GM23248 (cell line): ENCODE results near the gene PRR5L. TPM values are rescaled to one million over a fixed set of nuclear protein-coding genes. Genes with fewer than 3 reads are reported as not detected.

ENCODE experiments used
- DNase-seq: peaks from one replicate; pipeline ENCODE4 v3.0.0-alpha.2; 2015
- H2AFZ ChIP-seq: fragments of 200-600 bp; sonication (generic); 2 replicates; pipeline ENCODE4 v1.6.1; 2016; ENCODE audit warnings: antibody characterized with exemption
- H3F3A ChIP-seq: fragments of 200-600 bp; sonication (generic); 2 replicates; pipeline ENCODE4 v1.6.1; 2016; ENCODE audit warnings: mild to moderate bottlenecking, antibody characterized with exemption, mixed run types; ENCODE audit not compliant: insufficient read depth
- H3K27ac ChIP-seq: fragments of 200-600 bp; sonication (generic); 2 replicates; pipeline ENCODE4 v1.5.1; 2016; ENCODE audit warnings: mild to moderate bottlenecking
- H3K27me3 ChIP-seq: fragments of 200-600 bp; sonication (generic); replicated peaks from 2 replicates; pipeline ENCODE4 v1.6.1; 2016; ENCODE audit warnings: mild to moderate bottlenecking; ENCODE audit not compliant: insufficient read depth
- H3K36me3 ChIP-seq: fragments of 200-600 bp; sonication (generic); 2 replicates; pipeline ENCODE4 v1.6.1; 2016; ENCODE audit warnings: low read depth, mild to moderate bottlenecking
- H3K4me1 ChIP-seq: fragments of 200-600 bp; sonication (generic); 2 replicates; pipeline ENCODE4 v1.6.1; 2016; ENCODE audit warnings: mild to moderate bottlenecking; ENCODE audit not compliant: insufficient read depth
- H3K4me2 ChIP-seq: fragments of 200-600 bp; sonication (generic); one replicate; pipeline ENCODE4 v1.6.1; 2016; ENCODE audit warnings: mild to moderate bottlenecking; ENCODE audit not compliant: unreplicated experiment
- H3K4me3 ChIP-seq: fragments of 200-600 bp; sonication (generic); 2 replicates; pipeline ENCODE4 v1.5.1; 2016; ENCODE audit warnings: mild to moderate bottlenecking
- H3K79me2 ChIP-seq: fragments of 200-600 bp; sonication (generic); 2 replicates; pipeline ENCODE4 v1.6.1; 2016; ENCODE audit warnings: mild to moderate bottlenecking; ENCODE audit not compliant: insufficient read depth
- H3K9ac ChIP-seq: fragments of 200-600 bp; sonication (generic); 2 replicates; pipeline ENCODE4 v1.6.1; 2016; ENCODE audit warnings: mild to moderate bottlenecking
- H3K9me2 ChIP-seq: fragments of 200-600 bp; sonication (generic); 2 replicates; pipeline ENCODE4 v1.6.1; 2016; ENCODE audit warnings: mixed run types, mild to moderate bottlenecking, moderate library complexity; ENCODE audit not compliant: insufficient read depth
- H3K9me3 ChIP-seq: fragments of 200-600 bp; sonication (generic); one replicate; pipeline ENCODE4 v1.6.1; 2017; ENCODE audit warnings: low read depth
- H4K20me1 ChIP-seq: fragments of 200-600 bp; sonication (generic); 2 replicates; pipeline ENCODE4 v1.6.0; 2016; ENCODE audit not compliant: insufficient read depth
- EZH2 ChIP-seq: fragments of 200-600 bp; sonication (generic); IDR thresholded peaks from 2 replicates; pipeline ENCODE4 v1.6.1; 2018; ENCODE audit warnings: antibody characterized with exemption, mild to moderate bottlenecking; ENCODE audit not compliant: insufficient read depth, poor library complexity, severe bottlenecking
- EZH2phosphoT487 ChIP-seq: fragments of 200-600 bp; sonication (generic); IDR thresholded peaks from 2 replicates; pipeline ENCODE4 v1.6.1; 2018; ENCODE audit warnings: antibody characterized with exemption, moderate library complexity, mild to moderate bottlenecking, low read depth; ENCODE audit not compliant: insufficient read depth
- WGBS, 2 experiments: methylation state at CpG; one replicate each; pipeline ENCODE4 v1.1.6; 2015 to 2017; ENCODE audit warnings: low lambda C conversion rate in 2 of 2, low coverage in 1 of 2; ENCODE audit errors: missing lambda C conversion rate in 2 of 2; 5-methylcytosine and 5-hydroxymethylcytosine counted together
- in situ Hi-C: fragments of 300-500 bp; cut with MboI; formaldehyde crosslinking; loops from 2 replicates; pipeline ENCODE4 v1.15.0; 2020
- polyA plus RNA-seq: library from polyadenylated mRNA; unstranded; fragments of >200 nt; fragmentation: Nextera tagmentation; extraction: Ambion mirVana; gene quantifications from 2 replicates; pipeline ENCODE4 v1.2.1, GENCODE V29; 2016
- total RNA-seq: library from RNA; depleted of rRNA; stranded (reverse); fragments of >200 nt; shearing (Covaris generic); gene quantifications from 2 replicates; pipeline ENCODE4 v1.2.3, GENCODE V29; 2014

PRR5L gene
- total and polyA plus RNA-seq, 2 experiments from 2014 or later = 9.0 to 29.8 TPM

DNA sequence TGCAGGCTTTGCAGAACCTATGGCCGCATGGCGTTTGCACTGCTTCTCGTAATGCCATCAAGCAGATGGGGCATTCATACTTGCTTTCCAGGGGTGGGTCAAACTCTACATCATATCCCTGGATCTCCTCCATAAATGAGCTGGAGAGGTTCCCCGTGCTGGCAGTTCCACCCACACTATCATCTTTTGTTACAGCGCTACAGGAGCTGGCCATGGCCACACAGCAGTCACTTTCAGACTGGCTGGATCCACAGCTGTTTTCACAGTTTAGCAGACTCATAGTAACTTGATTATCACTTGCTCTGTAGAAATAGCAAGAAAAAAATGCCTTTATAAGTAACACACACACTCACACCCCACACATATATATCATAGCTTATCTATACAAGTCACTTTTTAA, 205.1 kb downstream of the PRR5L start:
- no peak for TF ChIP-seq EZH2
- TF ChIP-seq EZH2phosphoT487 = no peak
- Histone ChIP-seq H3K9me2 (no peaks in the 10 kb centered on the region), H3K36me3 (peaks cover 27% of the 10 kb centered on the region), H3K27ac (peak overlapping the region; percentile 32), H3K4me2 (no peak overlapping the region), H3K79me2 (peaks cover 80% of the 10 kb centered on the region), H3F3A (peaks cover 33% of the 10 kb centered on the region), H3K4me3 (no peak overlapping the region), H4K20me1 (peaks cover 2% of the 10 kb centered on the region; the same call in 1 of the 2 replicates), H3K4me1 (peaks cover 21% of the 10 kb centered on the region), H3K27me3 (no peaks in the 10 kb centered on the region), H3K9ac (no peak overlapping the region), H3K9me3 (no peaks in the 10 kb centered on the region), H2AFZ (no peak overlapping the region)
- 89 to 92% methylated on average over 5 of the region's 5 CpGs for WGBS, 2 experiments
- in situ Hi-C loops = no loop called here
- no peak for DNase-seq

GRCh38 chr11:36507824-36508489, 211.9 kb downstream of the PRR5L start:
- no peaks in the 10 kb centered on the region for H3K27me3 ChIP-seq
- no peak overlapping the region for H2AFZ ChIP-seq
- DNase-seq = peak; percentile 20
- no peaks in the 10 kb centered on the region for H3K9me2 ChIP-seq
- no peaks in the 10 kb centered on the region for H3K9me3 ChIP-seq
- WGBS, 2 experiments = 47 to 50% methylated on average over 7 of the region's 7 CpGs
- H3K9ac ChIP-seq = peak overlapping the region; percentile 86
- peaks cover 23% of the 10 kb centered on the region for H3F3A ChIP-seq
- in situ Hi-C loops = no loop called here
- TF ChIP-seq EZH2phosphoT487 = no peak
- no peak for TF ChIP-seq EZH2
- peak overlapping the region; percentile 78; the same call in 1 of the 2 replicates for H3K27ac ChIP-seq
- peaks cover 63% of the 10 kb centered on the region for H3K79me2 ChIP-seq
- peaks cover 12% of the 10 kb centered on the region for H3K4me1 ChIP-seq
- peak overlapping the region; percentile 94 for H3K4me3 ChIP-seq
- H3K36me3 ChIP-seq = no peaks in the 10 kb centered on the region
- H4K20me1 ChIP-seq = peaks cover 5% of the 10 kb centered on the region; the same call in 1 of the 2 replicates
- H3K4me2 ChIP-seq = peak overlapping the region; percentile 100

DNA sequence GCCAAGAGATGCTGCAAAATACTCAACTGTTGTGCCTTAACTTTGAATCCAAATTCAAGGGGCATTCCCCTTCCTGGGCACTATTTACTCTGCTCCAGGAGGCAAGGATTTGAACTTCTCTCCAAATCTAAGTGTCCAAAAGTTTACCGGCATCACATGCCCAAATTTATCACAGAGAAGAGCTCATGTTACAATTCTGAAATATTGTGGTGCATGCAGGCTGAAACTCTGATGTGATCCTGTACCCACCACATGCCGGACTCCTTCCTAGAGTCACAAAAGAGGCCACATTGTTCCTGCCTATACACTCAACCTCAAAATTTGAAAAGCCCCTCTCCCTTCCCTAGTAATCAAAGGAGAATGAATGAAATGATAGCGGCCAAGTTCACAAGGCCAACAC, 212.7 kb downstream of the PRR5L start:
- in situ Hi-C loops = no loop called here
- WGBS, 2 experiments = 3 to 7% methylated on average over 3 of the region's 3 CpGs
- Histone ChIP-seq H3K9me2 (no peaks in the 10 kb centered on the region), H3K79me2 (peaks cover 56% of the 10 kb centered on the region), H3F3A (peaks cover 23% of the 10 kb centered on the region), H2AFZ (peak overlapping the region; percentile 97), H3K4me3 (peak overlapping the region; percentile 94), H3K36me3 (no peaks in the 10 kb centered on the region), H4K20me1 (peaks cover 5% of the 10 kb centered on the region; the same call in 1 of the 2 replicates), H3K9me3 (no peaks in the 10 kb centered on the region), H3K4me2 (peak overlapping the region; percentile 100), H3K27ac (peak overlapping the region; percentile 78), H3K9ac (peak overlapping the region; percentile 86), H3K27me3 (no peaks in the 10 kb centered on the region), H3K4me1 (peaks cover 12% of the 10 kb centered on the region)
- TF ChIP-seq EZH2phosphoT487 (no peak), EZH2 (no peak)
- DNase-seq = peak; percentile 32

DNA sequence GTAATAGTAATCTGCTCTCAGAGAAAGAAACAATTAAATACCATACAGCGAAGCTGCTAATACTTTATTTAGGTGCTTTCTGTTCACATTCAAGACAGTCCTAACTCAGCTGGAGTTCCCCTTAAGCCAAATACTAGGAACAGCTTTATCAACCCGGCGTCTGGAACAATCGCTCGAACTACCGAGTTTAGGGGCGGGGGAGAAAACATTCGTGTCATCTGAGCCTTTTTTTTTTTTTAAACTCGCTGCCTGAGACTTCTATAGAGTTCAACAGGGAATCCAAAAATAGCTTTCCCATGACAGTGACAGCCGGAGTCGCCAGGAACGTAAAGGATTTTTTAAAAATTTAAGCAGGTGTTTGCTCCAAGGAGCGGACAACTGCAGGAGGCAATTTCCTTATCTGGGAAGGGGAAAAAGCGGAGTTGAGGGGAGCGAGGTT, 213.1 kb downstream of the PRR5L start:
- Histone ChIP-seq H3K36me3 (no peaks in the 10 kb centered on the region), H3K27ac (peak overlapping the region; percentile 78), H3K9me2 (no peaks in the 10 kb centered on the region), H3K4me3 (peak overlapping the region; percentile 94), H2AFZ (peak overlapping the region; percentile 97), H3K4me1 (peaks cover 12% of the 10 kb centered on the region), H3F3A (peaks cover 23% of the 10 kb centered on the region), H3K9me3 (no peaks in the 10 kb centered on the region), H4K20me1 (peaks cover 5% of the 10 kb centered on the region; the same call in 1 of the 2 replicates), H3K4me2 (peak overlapping the region; percentile 100), H3K27me3 (no peaks in the 10 kb centered on the region), H3K79me2 (peaks cover 51% of the 10 kb centered on the region), H3K9ac (peak overlapping the region; percentile 86)
- peak; percentile 68 for DNase-seq
- WGBS, 2 experiments = 0 to 1% methylated on average over 15 of the region's 15 CpGs
- in situ Hi-C loops = no loop called here
- TF ChIP-seq EZH2phosphoT487 = no peak
- TF ChIP-seq EZH2 = no peak
